ENCODE measurements around the gene CHIC1.

- no peak for TF ChIP-seq POLR2A (IDR thresholded peaks at IDR 0.05)
- TF ChIP-seq CTCF (IDR thresholded peaks at IDR 0.05), result no peak
These were observed 84.8 kb downstream of the CHIC1 start for GRCh38 chrX:73647632-73648322.
